Measurements from ENCODE around the gene IL2. TPM values are rescaled to one million over a fixed set of nuclear protein-coding genes. Genes with fewer than 3 reads are reported as not detected.

The IL2 gene
- total RNA-seq, 1 donor from 2014 or later = 965 TPM

- peaks cover 50% of the 10 kb centered on the region for H3K36me3 Mint-ChIP-seq (ENCODE audit: low read depth)
- H3K4me3 Mint-ChIP-seq = peak overlapping the region; percentile 79
- intact Hi-C loops (cut with micrococcal nuclease) = loop anchor here (5.0 kb wide), 2 partner anchors 296 to 501 kb away; partner anchors contain the start of gene TRPC3
- peaks cover 44% of the 10 kb centered on the region for H3K4me1 Mint-ChIP-seq
- no peaks in the 10 kb centered on the region for H3K9me3 Mint-ChIP-seq
- peak overlapping the region; percentile 85 for H3K27ac Mint-ChIP-seq
- DNase-seq = no peak
- H3K27me3 Mint-ChIP-seq = no peaks in the 10 kb centered on the region
Measured at GRCh38 chr4:122453384-122453995, 3.0 kb downstream of the IL2 start.

- DNase-seq = peak; percentile 69
- no peaks in the 10 kb centered on the region for H3K27me3 Mint-ChIP-seq
- peak overlapping the region; percentile 74 for H3K4me3 Mint-ChIP-seq
- peaks cover 54% of the 10 kb centered on the region for H3K36me3 Mint-ChIP-seq (ENCODE audit: low read depth)
- peak overlapping the region; percentile 92 for H3K27ac Mint-ChIP-seq
- intact Hi-C loops (cut with micrococcal nuclease) = loop anchor here (5.0 kb wide), 2 partner anchors 294 to 499 kb away; partner anchors contain the start of gene TRPC3
- H3K4me1 Mint-ChIP-seq = peaks cover 24% of the 10 kb centered on the region
- H3K9me3 Mint-ChIP-seq = no peaks in the 10 kb centered on the region
Measured at GRCh38 chr4:122450847-122451246, 5.7 kb downstream of the IL2 start.

DNA sequence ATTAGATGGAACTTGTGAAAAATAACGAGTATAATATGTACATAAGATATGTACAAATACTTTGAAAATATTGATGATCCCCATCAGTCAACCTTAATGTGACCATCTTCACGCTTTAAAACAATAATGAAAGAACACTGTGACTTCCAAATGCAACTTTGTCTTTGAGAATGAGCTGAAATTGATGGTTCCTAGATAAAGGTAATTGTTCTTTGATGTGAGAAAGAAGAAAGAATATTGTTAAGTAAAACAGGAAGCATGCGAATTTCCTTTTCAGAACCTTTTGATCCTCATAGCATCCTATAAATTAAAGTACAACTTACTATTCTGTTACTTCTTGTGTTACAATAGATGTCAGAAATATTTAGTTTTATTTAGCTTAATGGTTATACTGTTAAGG lies 22.2 kb downstream of the IL2 start:
- H3K36me3 Mint-ChIP-seq (ENCODE audit: low read depth) = peaks cover 11% of the 10 kb centered on the region
- peaks cover 7% of the 10 kb centered on the region for H3K4me1 Mint-ChIP-seq
- no peak overlapping the region for H3K27ac Mint-ChIP-seq
- no peak for DNase-seq
- no peak overlapping the region for H3K4me3 Mint-ChIP-seq
- peaks cover 9% of the 10 kb centered on the region for H3K9me3 Mint-ChIP-seq
- no peaks in the 10 kb centered on the region for H3K27me3 Mint-ChIP-seq
- intact Hi-C loops (cut with micrococcal nuclease) = no loop called here

DNA sequence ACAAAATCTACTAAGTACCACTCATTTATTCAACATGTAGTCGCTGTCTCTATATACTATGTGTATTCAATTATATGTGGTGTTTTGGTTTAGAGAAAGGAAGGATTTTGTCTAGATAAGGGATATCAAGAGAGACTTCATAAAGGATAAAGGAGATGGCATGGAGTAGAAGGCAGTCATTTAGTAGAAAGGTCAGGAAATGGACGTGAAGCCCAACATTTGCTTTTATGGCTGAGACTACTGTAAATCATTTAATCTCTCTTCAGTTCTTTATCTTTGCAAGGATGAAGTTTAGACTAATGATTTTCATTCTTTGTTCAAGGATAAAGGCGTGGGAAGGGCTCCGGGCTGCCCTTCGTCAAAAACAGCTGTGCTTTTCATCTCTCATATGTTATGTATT lies 25.2 kb downstream of the IL2 start:
- intact Hi-C loops (cut with micrococcal nuclease) = no loop called here
- no peak for DNase-seq
- H3K9me3 Mint-ChIP-seq = peaks cover 9% of the 10 kb centered on the region
- no peaks in the 10 kb centered on the region for H3K27me3 Mint-ChIP-seq
- H3K27ac Mint-ChIP-seq = no peak overlapping the region
- peaks cover 7% of the 10 kb centered on the region for H3K4me1 Mint-ChIP-seq
- no peak overlapping the region for H3K4me3 Mint-ChIP-seq
- peaks cover 11% of the 10 kb centered on the region for H3K36me3 Mint-ChIP-seq (ENCODE audit: low read depth)

- DNase-seq = no peak
- Mint-ChIP-seq H3K4me3 (no peak overlapping the region), H3K36me3 (ENCODE audit: low read depth) (peaks cover 2% of the 10 kb centered on the region), H3K4me1 (no peaks in the 10 kb centered on the region), H3K9me3 (no peaks in the 10 kb centered on the region), H3K27ac (no peak overlapping the region), H3K27me3 (no peaks in the 10 kb centered on the region)
- intact Hi-C loops (cut with micrococcal nuclease) = no loop called here
Measured at GRCh38 chr4:122423246-122423645, 33.3 kb downstream of the IL2 start.

- H3K4me1 Mint-ChIP-seq = peaks cover 2% of the 10 kb centered on the region
- no peak overlapping the region for H3K27ac Mint-ChIP-seq
- no peaks in the 10 kb centered on the region for H3K36me3 Mint-ChIP-seq (ENCODE audit: low read depth)
- intact Hi-C loops (cut with micrococcal nuclease) = no loop called here
- no peaks in the 10 kb centered on the region for H3K27me3 Mint-ChIP-seq
- no peak overlapping the region for H3K4me3 Mint-ChIP-seq
- H3K9me3 Mint-ChIP-seq = no peaks in the 10 kb centered on the region
- DNase-seq = no peak
Measured at GRCh38 chr4:122412547-122412946, 44.0 kb downstream of the IL2 start.

DNA sequence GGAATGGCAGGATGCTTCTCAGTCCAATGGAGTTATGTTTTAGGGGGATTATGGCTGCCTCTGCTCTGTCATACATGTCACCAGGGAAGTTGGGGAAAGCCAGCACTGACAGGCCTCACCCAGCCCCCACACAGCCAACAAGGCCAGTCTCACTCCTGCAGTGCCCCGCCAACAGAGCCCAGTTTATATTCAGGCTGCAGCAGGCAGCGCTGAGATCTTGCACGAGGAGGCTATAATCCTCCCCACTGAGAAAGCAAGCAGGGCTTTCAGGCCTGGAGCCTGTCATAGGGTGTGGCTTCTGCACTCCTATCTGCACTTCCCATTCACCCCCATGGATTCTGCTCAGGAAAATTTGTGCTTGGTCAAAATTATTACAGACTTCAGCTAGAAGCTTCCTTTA lies 52.7 kb downstream of the IL2 start:
- H3K4me1 Mint-ChIP-seq = no peaks in the 10 kb centered on the region
- no peak for DNase-seq
- H3K27me3 Mint-ChIP-seq = peaks cover 5% of the 10 kb centered on the region
- intact Hi-C loops (cut with micrococcal nuclease) = no loop called here
- peaks cover 5% of the 10 kb centered on the region for H3K9me3 Mint-ChIP-seq
- H3K27ac Mint-ChIP-seq = no peak overlapping the region
- no peaks in the 10 kb centered on the region for H3K36me3 Mint-ChIP-seq (ENCODE audit: low read depth)
- no peak overlapping the region for H3K4me3 Mint-ChIP-seq

Other genes starting within 250 kb of the IL2 start
- gene ADAD1, start 77.7 kb downstream of the IL2 start, total RNA-seq = not detected in 2 replicates
- 93.8 and 95.3 TPM in 2 replicates for gene IL21, start 164.3 kb upstream of the IL2 start, total RNA-seq